ENCODE results near the gene KRT78. TPM values are rescaled to one million over a fixed set of nuclear protein-coding genes. Genes with fewer than 3 reads are reported as not detected.

KRT78 gene
- total RNA-seq, 1 donor from 2014 or later, result 89.1 TPM

DNA sequence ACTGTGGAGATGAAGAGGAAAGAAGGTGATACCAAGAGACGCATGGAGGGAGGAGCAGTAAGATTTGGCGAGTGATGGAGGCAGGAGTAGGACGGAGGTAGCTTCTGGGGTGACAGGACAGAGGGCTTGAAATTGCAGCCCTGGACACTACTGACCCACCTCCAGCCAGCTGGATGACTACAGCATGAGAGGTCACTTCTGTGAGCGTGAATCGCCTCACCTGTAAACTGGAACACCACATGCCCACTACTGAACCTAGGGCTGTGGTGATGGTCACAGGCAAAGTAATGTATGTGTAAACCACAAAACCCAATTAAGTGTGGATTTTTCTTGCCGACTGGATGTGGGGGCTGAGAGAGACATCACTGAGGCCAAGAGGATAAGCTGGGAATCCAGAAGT is 28.3 kb downstream of the KRT78 start:
- Histone ChIP-seq H3K27ac (no peak overlapping the region), H3K27me3 (no peaks in the 10 kb centered on the region), H3K9me3 (no peaks in the 10 kb centered on the region), H3K36me3 (no peaks in the 10 kb centered on the region), H3K4me3 (no peak overlapping the region), H3K4me1 (no peaks in the 10 kb centered on the region)
- DNase-seq (ENCODE audit: extremely low spot score in 2 of 2), result no peak
- intact Hi-C loops (cut with DNase I), result no loop called here
- TF ChIP-seq, protein P1, sequence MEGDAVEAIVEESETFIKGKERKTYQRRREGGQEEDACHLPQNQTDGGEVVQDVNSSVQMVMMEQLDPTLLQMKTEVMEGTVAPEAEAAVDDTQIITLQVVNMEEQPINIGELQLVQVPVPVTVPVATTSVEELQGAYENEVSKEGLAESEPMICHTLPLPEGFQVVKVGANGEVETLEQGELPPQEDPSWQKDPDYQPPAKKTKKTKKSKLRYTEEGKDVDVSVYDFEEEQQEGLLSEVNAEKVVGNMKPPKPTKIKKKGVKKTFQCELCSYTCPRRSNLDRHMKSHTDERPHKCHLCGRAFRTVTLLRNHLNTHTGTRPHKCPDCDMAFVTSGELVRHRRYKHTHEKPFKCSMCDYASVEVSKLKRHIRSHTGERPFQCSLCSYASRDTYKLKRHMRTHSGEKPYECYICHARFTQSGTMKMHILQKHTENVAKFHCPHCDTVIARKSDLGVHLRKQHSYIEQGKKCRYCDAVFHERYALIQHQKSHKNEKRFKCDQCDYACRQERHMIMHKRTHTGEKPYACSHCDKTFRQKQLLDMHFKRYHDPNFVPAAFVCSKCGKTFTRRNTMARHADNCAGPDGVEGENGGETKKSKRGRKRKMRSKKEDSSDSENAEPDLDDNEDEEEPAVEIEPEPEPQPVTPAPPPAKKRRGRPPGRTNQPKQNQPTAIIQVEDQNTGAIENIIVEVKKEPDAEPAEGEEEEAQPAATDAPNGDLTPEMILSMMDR (IDR thresholded peaks at IDR 0.05), result no peak
- TF ChIP-seq POLR2A (IDR thresholded peaks at IDR 0.05) (no peak), POLR2AphosphoS5 (IDR thresholded peaks at IDR 0.05; ENCODE audit: insufficient read depth in 1 of 2, low read depth in 1 of 2) (no peak)

DNA sequence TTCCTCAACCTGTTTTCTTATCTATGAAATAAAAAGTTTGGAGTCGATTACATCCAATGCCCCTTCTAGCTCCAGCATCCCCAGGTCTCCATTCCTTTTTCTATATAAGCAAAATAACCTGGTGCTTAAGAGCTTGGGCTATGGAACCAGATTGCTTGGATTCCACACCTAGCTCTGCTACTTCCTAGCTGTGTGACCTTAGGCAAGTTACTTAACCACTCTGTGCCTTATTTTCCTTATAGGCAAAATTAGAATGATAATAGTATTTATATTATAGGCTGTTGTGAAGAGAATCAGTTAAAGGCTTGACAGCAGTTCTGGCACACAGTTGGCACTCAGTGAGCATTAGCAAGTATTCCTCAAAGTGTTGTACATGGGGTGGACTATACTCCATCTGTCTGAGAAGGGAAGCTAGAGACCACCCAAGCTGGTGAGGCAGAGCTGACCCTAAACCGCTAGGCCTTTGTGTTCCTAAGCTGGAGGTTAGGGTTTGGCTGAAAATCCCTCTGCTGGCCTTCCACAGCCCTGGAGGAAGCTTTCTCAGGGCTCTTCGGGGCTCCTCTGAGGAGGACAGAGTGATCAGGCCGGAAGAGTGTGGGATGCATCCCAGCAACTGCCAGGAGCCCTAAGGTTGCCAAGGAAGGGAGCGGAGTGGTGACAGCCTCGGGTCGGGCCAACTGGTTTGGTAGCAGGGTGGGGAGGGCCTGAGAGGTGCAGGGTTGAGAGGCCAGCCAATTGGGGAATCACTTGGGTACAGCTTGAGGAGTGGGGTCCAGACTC is 28.9 kb downstream of the KRT78 start:
- H3K4me3 ChIP-seq, result no peak overlapping the region
- H3K4me1 ChIP-seq, result no peaks in the 10 kb centered on the region
- no peak overlapping the region for H3K27ac ChIP-seq
- intact Hi-C loops (cut with DNase I), result no loop called here
- no peaks in the 10 kb centered on the region for H3K27me3 ChIP-seq
- TF ChIP-seq POLR2AphosphoS5 (IDR thresholded peaks at IDR 0.05; ENCODE audit: insufficient read depth in 1 of 2, low read depth in 1 of 2) (no peak), POLR2A (IDR thresholded peaks at IDR 0.05) (no peak)
- TF ChIP-seq, protein P1 (IDR thresholded peaks at IDR 0.05), result no peak
- DNase-seq (ENCODE audit: extremely low spot score in 2 of 2), result no peak
- H3K36me3 ChIP-seq, result no peaks in the 10 kb centered on the region
- no peaks in the 10 kb centered on the region for H3K9me3 ChIP-seq

DNA sequence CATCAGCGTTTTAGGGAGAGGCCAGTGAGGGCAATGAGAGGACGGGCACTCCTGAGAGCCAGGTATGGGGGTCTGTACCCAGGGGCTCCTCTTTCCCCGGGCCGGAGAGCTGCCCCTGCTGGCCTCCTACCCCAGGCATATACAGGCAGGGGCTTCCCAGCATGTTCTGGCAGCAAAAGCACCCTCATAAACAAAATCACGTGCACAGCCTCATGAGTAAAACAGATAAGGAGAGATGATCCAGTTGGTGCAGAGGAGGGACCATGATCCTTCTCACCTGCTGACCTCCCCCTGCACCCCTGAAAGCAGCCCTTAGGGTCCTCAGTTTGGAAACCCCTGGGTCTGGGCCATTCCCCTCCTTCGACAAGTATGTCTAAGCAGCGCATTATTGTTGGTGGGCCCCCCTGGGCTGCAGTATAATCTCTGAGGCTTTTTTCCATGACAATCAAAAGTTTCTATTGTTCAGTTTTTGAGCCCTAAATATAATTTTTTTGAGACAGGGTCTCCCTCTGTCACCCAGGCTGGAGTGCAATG is 29.8 kb downstream of the KRT78 start:
- no peak for TF ChIP-seq POLR2A (IDR thresholded peaks at IDR 0.05)
- TF ChIP-seq, protein P1 (IDR thresholded peaks at IDR 0.05), result no peak
- TF ChIP-seq POLR2AphosphoS5 (IDR thresholded peaks at IDR 0.05; ENCODE audit: insufficient read depth in 1 of 2, low read depth in 1 of 2), result no peak
- no peaks in the 10 kb centered on the region for H3K27me3 ChIP-seq
- H3K27ac ChIP-seq, result no peak overlapping the region
- no peaks in the 10 kb centered on the region for H3K4me1 ChIP-seq
- H3K4me3 ChIP-seq, result no peak overlapping the region
- no peaks in the 10 kb centered on the region for H3K36me3 ChIP-seq
- no peak for DNase-seq (ENCODE audit: extremely low spot score in 2 of 2)
- no peaks in the 10 kb centered on the region for H3K9me3 ChIP-seq
- intact Hi-C loops (cut with DNase I), result no loop called here

DNA sequence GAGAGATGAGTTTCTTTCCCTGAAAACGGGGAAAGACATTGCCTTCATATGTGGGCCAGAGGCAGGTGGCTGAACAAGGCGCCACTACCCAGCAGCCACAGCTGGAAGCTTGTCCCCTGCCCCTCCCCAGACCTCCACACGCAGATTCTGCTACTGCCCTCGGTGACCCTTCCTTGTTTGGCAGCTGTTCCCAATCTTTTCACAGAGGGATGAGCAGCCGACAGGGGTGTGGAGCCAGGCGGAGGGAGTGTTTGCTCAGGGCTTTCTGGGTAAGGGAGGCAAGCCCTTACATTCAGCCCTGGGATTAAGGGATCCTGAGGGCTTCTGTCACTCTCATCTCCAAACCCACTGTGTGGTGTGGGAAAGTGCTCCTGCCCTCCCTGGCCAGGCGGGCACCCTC is 30.4 kb downstream of the KRT78 start:
- no peak for DNase-seq (ENCODE audit: extremely low spot score in 2 of 2)
- no peak for TF ChIP-seq POLR2A (IDR thresholded peaks at IDR 0.05)
- TF ChIP-seq, protein P1 (IDR thresholded peaks at IDR 0.05), result no peak
- TF ChIP-seq POLR2AphosphoS5 (IDR thresholded peaks at IDR 0.05; ENCODE audit: insufficient read depth in 1 of 2, low read depth in 1 of 2), result no peak
- Histone ChIP-seq H3K9me3 (no peaks in the 10 kb centered on the region), H3K4me1 (no peaks in the 10 kb centered on the region), H3K27me3 (no peaks in the 10 kb centered on the region), H3K36me3 (no peaks in the 10 kb centered on the region), H3K4me3 (no peak overlapping the region), H3K27ac (no peak overlapping the region)
- intact Hi-C loops (cut with DNase I), result no loop called here

DNA sequence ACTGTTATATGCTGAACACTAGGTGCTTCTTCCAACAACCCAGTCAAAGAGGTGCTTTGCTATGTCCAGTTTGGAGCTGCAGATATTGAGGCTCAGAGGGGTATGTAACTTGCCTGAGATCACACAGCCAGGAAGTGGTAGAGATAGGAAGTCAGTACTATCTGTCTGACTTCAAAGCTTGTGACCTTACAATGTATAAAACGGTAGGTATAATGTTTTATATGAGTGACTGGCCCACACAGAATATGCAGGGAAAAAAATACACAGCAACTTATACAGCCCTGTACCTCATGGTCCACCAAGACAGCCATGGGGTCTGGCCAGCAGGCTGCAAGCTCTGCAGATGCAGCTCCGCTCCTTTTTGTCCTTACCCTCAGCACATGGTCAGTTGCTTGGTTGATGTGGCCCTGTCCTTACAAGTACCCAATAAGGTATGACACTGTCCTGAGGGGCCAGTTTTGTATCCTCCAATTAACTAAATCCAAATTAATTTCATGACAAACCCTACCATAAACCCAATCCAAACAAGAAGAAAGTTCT is 31.0 kb downstream of the KRT78 start:
- TF ChIP-seq, protein P1 (IDR thresholded peaks at IDR 0.05), result no peak
- TF ChIP-seq POLR2A (IDR thresholded peaks at IDR 0.05) (no peak), POLR2AphosphoS5 (IDR thresholded peaks at IDR 0.05; ENCODE audit: insufficient read depth in 1 of 2, low read depth in 1 of 2) (no peak)
- Histone ChIP-seq H3K27me3 (no peaks in the 10 kb centered on the region), H3K9me3 (no peaks in the 10 kb centered on the region), H3K36me3 (no peaks in the 10 kb centered on the region), H3K4me3 (no peak overlapping the region), H3K4me1 (no peaks in the 10 kb centered on the region), H3K27ac (no peak overlapping the region)
- no peak for DNase-seq (ENCODE audit: extremely low spot score in 2 of 2)
- intact Hi-C loops (cut with DNase I), result no loop called here

Data from vagina (tissue), 2 donors.